ENCODE data around the gene PARP12. TPM values are rescaled to one million over a fixed set of nuclear protein-coding genes. Genes with fewer than 3 reads are reported as not detected.

Gene PARP12
- polyA plus RNA-seq, 1 donor: 49.0 TPM

- Histone ChIP-seq H3K4me1 (ENCODE audit: control insufficient read depth, insufficient read depth, low read length) (no peaks in the 10 kb centered on the region), H3K4me3 (ENCODE audit: low read length) (no peak overlapping the region), H3K36me3 (ENCODE audit: control insufficient read depth, insufficient read depth, low read length) (peaks cover 63% of the 10 kb centered on the region), H3K9me3 (ENCODE audit: control insufficient read depth, low read depth, low read length) (no peaks in the 10 kb centered on the region), H3K27me3 (ENCODE audit: control insufficient read depth, insufficient read depth, low read length) (no peaks in the 10 kb centered on the region), H3K27ac (ENCODE audit: low read length) (no peak overlapping the region)
- WGBS (ENCODE audit: insufficient coverage, low lambda C conversion rate): no CpG with 5 or more reads among the region's 7 CpGs
- DNase-seq: no peak
Measured at GRCh38 chr7:140039066-140039465, 23.7 kb downstream of the PARP12 start.

GRCh38 chr7:140036224-140036962 is 26.4 kb downstream of the PARP12 start:
- DNase-seq: no peak
- Histone ChIP-seq H3K36me3 (ENCODE audit: control insufficient read depth, insufficient read depth, low read length) (peaks cover 62% of the 10 kb centered on the region), H3K27me3 (ENCODE audit: control insufficient read depth, insufficient read depth, low read length) (no peaks in the 10 kb centered on the region), H3K4me1 (ENCODE audit: control insufficient read depth, insufficient read depth, low read length) (no peaks in the 10 kb centered on the region), H3K9me3 (ENCODE audit: control insufficient read depth, low read depth, low read length) (no peaks in the 10 kb centered on the region), H3K4me3 (ENCODE audit: low read length) (no peak overlapping the region), H3K27ac (ENCODE audit: low read length) (no peak overlapping the region)
- WGBS (ENCODE audit: insufficient coverage, low lambda C conversion rate): 80% methylated on average over 3 of the region's 11 CpGs

GRCh38 chr7:140035400-140036223 is 27.1 kb downstream of the PARP12 start:
- Histone ChIP-seq H3K4me3 (ENCODE audit: low read length) (no peak overlapping the region), H3K27me3 (ENCODE audit: control insufficient read depth, insufficient read depth, low read length) (no peaks in the 10 kb centered on the region), H3K9me3 (ENCODE audit: control insufficient read depth, low read depth, low read length) (no peaks in the 10 kb centered on the region), H3K36me3 (ENCODE audit: control insufficient read depth, insufficient read depth, low read length) (peaks cover 57% of the 10 kb centered on the region), H3K4me1 (ENCODE audit: control insufficient read depth, insufficient read depth, low read length) (no peaks in the 10 kb centered on the region), H3K27ac (ENCODE audit: low read length) (no peak overlapping the region)
- no peak for DNase-seq
- WGBS (ENCODE audit: insufficient coverage, low lambda C conversion rate): no CpG with 5 or more reads among the region's 7 CpGs

- H3K27ac ChIP-seq (ENCODE audit: low read length): no peak overlapping the region
- H3K4me1 ChIP-seq (ENCODE audit: control insufficient read depth, insufficient read depth, low read length): no peaks in the 10 kb centered on the region
- no peaks in the 10 kb centered on the region for H3K27me3 ChIP-seq (ENCODE audit: control insufficient read depth, insufficient read depth, low read length)
- H3K36me3 ChIP-seq (ENCODE audit: control insufficient read depth, insufficient read depth, low read length): peaks cover 46% of the 10 kb centered on the region
- no peaks in the 10 kb centered on the region for H3K9me3 ChIP-seq (ENCODE audit: control insufficient read depth, low read depth, low read length)
- H3K4me3 ChIP-seq (ENCODE audit: low read length): no peak overlapping the region
- DNase-seq: no peak
Measured at GRCh38 chr7:140034421-140034820, 28.3 kb downstream of the PARP12 start.

GRCh38 chr7:140033779-140034363 is 28.9 kb downstream of the PARP12 start:
- Histone ChIP-seq H3K9me3 (ENCODE audit: control insufficient read depth, low read depth, low read length) (no peaks in the 10 kb centered on the region), H3K4me3 (ENCODE audit: low read length) (no peak overlapping the region), H3K27me3 (ENCODE audit: control insufficient read depth, insufficient read depth, low read length) (no peaks in the 10 kb centered on the region), H3K4me1 (ENCODE audit: control insufficient read depth, insufficient read depth, low read length) (no peaks in the 10 kb centered on the region), H3K36me3 (ENCODE audit: control insufficient read depth, insufficient read depth, low read length) (peaks cover 42% of the 10 kb centered on the region), H3K27ac (ENCODE audit: low read length) (no peak overlapping the region)
- no peak for DNase-seq
- WGBS (ENCODE audit: insufficient coverage, low lambda C conversion rate): 100% methylated on average over 1 of the region's 14 CpGs

GRCh38 chr7:140033036-140033435 is 29.7 kb downstream of the PARP12 start:
- no CpG with 5 or more reads among the region's 8 CpGs for WGBS (ENCODE audit: insufficient coverage, low lambda C conversion rate)
- H3K36me3 ChIP-seq (ENCODE audit: control insufficient read depth, insufficient read depth, low read length): peaks cover 43% of the 10 kb centered on the region
- H3K27me3 ChIP-seq (ENCODE audit: control insufficient read depth, insufficient read depth, low read length): no peaks in the 10 kb centered on the region
- H3K9me3 ChIP-seq (ENCODE audit: control insufficient read depth, low read depth, low read length): no peaks in the 10 kb centered on the region
- DNase-seq: no peak
- H3K27ac ChIP-seq (ENCODE audit: low read length): no peak overlapping the region
- no peak overlapping the region for H3K4me3 ChIP-seq (ENCODE audit: low read length)
- no peaks in the 10 kb centered on the region for H3K4me1 ChIP-seq (ENCODE audit: control insufficient read depth, insufficient read depth, low read length)

- H3K9me3 ChIP-seq (ENCODE audit: control insufficient read depth, low read depth, low read length): no peaks in the 10 kb centered on the region
- no peak for DNase-seq
- no peaks in the 10 kb centered on the region for H3K27me3 ChIP-seq (ENCODE audit: control insufficient read depth, insufficient read depth, low read length)
- peaks cover 48% of the 10 kb centered on the region for H3K36me3 ChIP-seq (ENCODE audit: control insufficient read depth, insufficient read depth, low read length)
- H3K27ac ChIP-seq (ENCODE audit: low read length): no peak overlapping the region
- H3K4me1 ChIP-seq (ENCODE audit: control insufficient read depth, insufficient read depth, low read length): no peaks in the 10 kb centered on the region
- H3K4me3 ChIP-seq (ENCODE audit: low read length): no peak overlapping the region
- no CpG with 5 or more reads among the region's 1 CpG for WGBS (ENCODE audit: insufficient coverage, low lambda C conversion rate)
Measured at GRCh38 chr7:140031364-140031763, 31.4 kb downstream of the PARP12 start.

GRCh38 chr7:140029072-140029471 is 33.7 kb downstream of the PARP12 start:
- Histone ChIP-seq H3K9me3 (ENCODE audit: control insufficient read depth, low read depth, low read length) (no peaks in the 10 kb centered on the region), H3K27me3 (ENCODE audit: control insufficient read depth, insufficient read depth, low read length) (no peaks in the 10 kb centered on the region), H3K4me3 (ENCODE audit: low read length) (no peak overlapping the region), H3K36me3 (ENCODE audit: control insufficient read depth, insufficient read depth, low read length) (peaks cover 51% of the 10 kb centered on the region), H3K4me1 (ENCODE audit: control insufficient read depth, insufficient read depth, low read length) (no peaks in the 10 kb centered on the region), H3K27ac (ENCODE audit: low read length) (no peak overlapping the region)
- DNase-seq: no peak
- 100% methylated on average over 1 of the region's 1 CpG for WGBS (ENCODE audit: insufficient coverage, low lambda C conversion rate)

GRCh38 chr7:140028311-140028710 is 34.4 kb downstream of the PARP12 start:
- DNase-seq: no peak
- Histone ChIP-seq H3K9me3 (ENCODE audit: control insufficient read depth, low read depth, low read length) (no peaks in the 10 kb centered on the region), H3K36me3 (ENCODE audit: control insufficient read depth, insufficient read depth, low read length) (peaks cover 50% of the 10 kb centered on the region), H3K27ac (ENCODE audit: low read length) (no peak overlapping the region), H3K4me3 (ENCODE audit: low read length) (no peak overlapping the region), H3K4me1 (ENCODE audit: control insufficient read depth, insufficient read depth, low read length) (no peaks in the 10 kb centered on the region), H3K27me3 (ENCODE audit: control insufficient read depth, insufficient read depth, low read length) (no peaks in the 10 kb centered on the region)
- WGBS (ENCODE audit: insufficient coverage, low lambda C conversion rate): no CpG with 5 or more reads among the region's 4 CpGs

- H3K4me1 ChIP-seq (ENCODE audit: control insufficient read depth, insufficient read depth, low read length): no peaks in the 10 kb centered on the region
- H3K36me3 ChIP-seq (ENCODE audit: control insufficient read depth, insufficient read depth, low read length): peaks cover 49% of the 10 kb centered on the region
- no peak overlapping the region for H3K4me3 ChIP-seq (ENCODE audit: low read length)
- no peaks in the 10 kb centered on the region for H3K9me3 ChIP-seq (ENCODE audit: control insufficient read depth, low read depth, low read length)
- H3K27ac ChIP-seq (ENCODE audit: low read length): no peak overlapping the region
- H3K27me3 ChIP-seq (ENCODE audit: control insufficient read depth, insufficient read depth, low read length): no peaks in the 10 kb centered on the region
- no CpG with 5 or more reads among the region's 9 CpGs for WGBS (ENCODE audit: insufficient coverage, low lambda C conversion rate)
- DNase-seq: no peak
Measured at GRCh38 chr7:140027858-140028257, 34.9 kb downstream of the PARP12 start.
